Activated T-helper 9 cell treated with anti-CD3 and anti-CD28 coated beads, Interleukin-2, amount 50 U/mL, for 16 hours (primary cell): ENCODE results near the gene AP3D1.
A peak's percentile ranks its signal among the peaks of the same experiment; 100 is the strongest.

Experiments used
- DNase-seq: peaks from one replicate; pipeline ENCODE4 v3.0.0-alpha.2; 2020; ENCODE audit warnings: low read depth

The AP3D1 gene

DNA sequence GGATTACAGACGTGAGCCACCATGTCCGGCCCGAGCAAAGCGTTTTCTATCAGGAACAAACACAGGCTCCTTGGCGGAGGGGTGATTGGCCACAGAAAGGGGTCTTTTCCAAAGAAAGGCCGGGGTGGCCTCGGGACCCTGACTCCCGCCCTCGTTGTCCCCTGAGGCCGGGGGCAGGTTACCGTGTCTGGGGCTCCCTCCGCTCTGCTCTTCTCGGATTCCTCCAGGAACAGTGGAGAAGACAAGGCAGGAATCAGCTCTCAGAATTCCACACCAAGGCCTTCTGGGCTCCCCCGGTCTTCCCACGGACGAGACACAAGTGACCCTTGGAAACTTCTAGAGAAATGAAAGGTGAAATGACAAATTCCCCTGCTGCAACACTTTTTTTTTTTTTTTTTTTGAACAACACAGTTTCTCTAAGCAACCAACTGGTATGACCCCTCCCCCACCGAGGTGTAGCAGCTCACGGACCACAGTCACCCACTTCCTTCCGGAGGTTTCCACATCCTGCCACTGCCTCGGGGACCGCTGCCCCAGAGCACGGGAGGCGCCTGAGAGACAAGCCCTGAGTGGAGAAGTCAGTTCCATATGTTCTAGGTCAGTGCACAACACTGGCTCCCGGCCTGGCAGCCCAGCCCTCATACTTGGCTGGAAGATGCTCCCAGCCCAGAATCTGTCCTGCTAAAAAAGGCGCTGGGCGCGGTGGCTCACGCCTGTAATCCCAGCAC, 66.2 kb downstream of the AP3D1 start:
- DNase-seq: peak; percentile 88

DNA sequence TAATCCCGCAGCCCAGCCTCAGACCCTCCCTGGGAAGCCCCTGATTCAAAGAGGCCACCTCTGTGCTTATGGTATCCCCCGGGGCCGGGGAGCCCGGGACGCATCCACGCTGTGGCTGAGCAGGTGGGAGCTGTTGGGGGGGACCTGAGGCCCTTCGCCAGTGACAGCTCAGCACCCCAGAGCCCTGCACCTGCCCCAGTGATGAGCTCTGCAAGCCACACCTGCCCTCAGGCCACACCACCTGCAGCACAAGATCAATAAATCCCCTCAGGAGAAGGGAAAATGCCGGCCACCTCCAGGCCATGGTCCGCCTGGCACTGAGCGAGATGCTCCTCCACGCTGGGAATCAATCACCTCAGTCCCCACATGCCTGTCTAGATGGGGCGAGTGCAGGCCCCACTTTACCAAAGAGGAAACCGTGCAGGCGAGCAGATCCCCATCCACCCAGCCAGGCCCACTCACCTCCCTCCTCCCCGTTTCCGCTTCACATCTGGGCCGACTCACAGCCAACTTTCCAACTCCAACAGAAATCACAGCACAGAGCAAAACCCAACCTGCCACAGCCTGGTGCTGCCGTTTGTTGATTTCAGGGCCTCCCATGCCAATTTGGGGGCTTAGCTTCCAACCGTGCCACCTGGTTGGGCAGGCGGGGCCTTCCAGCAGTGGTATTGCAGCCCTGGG, 68.1 kb downstream of the AP3D1 start:
- peak; percentile 46 for DNase-seq

DNA sequence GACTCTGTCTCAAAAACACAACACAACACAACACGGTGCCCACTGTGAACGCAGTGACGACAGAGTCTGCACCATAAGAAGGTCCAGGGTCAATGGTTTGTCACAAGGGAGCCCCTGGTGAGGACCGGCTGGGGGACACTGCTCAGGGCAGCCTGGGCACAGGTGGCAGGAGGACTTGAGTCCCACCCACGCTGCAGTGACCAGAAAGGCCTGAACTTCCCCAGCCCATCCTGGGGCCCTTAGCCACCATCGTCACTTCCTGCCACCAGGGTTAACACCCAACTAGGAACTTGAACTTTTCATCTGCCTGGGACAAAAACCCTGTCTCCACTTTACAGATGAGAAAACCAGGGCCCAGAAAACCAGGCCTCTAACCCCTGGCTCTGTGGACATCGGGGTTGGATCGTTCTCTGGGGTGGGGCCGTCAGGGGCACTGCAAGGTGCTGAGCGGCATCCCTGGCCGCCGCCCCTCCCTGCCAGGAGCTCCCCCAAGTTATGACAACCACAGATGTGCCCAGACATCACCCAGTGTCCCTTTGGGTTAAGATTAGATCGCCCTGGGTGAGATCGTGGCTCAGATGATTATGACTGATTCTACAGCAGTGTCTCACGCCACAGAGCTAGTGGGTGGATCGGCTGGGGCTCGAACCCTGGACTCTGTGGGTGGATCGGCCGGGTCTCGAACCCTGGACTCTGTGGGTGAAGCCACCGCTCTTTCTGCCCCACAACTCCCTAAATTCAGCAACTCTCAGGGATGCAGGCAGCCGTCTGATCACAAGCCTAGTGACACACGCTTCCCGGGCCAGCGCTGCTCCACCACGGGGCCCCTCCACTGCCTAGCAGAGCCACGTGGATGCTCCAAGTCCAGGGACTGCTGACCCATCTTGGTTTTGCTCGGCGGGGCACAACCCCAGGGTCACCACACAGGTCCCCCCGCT, 69.2 kb downstream of the AP3D1 start:
- no peak for DNase-seq

DNA sequence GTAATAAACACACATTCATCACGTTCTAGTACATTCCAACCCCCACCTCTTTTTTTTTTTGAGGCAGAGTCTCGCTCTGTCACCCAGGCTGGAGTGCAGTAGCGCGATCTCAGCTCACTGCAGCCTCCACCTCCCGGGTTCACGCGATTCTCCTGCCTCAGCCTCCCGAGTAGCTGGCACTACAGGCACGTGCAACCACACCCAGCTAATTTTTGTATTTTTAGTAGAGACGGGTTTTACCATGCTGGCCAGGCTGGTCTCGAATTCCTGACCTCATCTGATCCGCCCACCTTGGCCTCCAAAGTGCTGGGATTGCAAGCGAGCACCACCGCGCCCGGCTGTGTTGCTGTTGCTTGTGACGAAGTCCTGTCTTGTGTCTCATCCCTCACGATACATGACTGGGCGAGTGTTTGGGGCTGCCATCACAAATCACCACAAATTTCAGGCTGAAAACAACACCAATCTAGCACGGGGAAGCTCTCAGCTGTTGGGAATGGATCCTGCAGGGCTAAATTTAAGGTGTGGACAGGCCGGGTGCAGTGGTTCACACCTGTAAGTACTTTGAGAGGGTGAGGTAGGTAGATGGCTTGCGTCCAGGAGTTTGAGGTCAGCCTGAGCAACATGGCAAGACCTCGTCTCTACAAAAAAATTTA, 70.9 kb downstream of the AP3D1 start:
- no peak for DNase-seq

DNA sequence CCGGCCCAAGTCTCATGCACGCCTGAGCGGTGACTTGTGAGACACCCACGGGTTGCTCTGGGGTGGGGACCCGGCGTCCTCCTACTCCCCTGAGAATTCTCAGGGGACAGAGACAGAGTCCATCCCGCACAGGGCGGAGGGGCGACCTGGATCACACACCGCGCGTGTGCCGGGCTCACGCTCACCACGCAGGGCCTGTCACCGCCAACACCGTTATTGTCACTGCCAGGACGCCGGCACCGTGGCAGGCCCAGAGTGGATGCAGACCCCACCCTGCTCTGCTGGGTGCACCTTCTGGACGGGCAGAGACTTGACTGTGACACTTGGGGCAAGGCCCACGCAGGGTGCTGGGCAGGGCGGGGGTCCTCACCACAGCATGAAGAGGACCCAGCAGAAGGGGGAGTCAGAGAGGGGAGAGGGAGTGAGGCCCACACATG, 71.5 kb downstream of the AP3D1 start:
- DNase-seq: no peak

DNA sequence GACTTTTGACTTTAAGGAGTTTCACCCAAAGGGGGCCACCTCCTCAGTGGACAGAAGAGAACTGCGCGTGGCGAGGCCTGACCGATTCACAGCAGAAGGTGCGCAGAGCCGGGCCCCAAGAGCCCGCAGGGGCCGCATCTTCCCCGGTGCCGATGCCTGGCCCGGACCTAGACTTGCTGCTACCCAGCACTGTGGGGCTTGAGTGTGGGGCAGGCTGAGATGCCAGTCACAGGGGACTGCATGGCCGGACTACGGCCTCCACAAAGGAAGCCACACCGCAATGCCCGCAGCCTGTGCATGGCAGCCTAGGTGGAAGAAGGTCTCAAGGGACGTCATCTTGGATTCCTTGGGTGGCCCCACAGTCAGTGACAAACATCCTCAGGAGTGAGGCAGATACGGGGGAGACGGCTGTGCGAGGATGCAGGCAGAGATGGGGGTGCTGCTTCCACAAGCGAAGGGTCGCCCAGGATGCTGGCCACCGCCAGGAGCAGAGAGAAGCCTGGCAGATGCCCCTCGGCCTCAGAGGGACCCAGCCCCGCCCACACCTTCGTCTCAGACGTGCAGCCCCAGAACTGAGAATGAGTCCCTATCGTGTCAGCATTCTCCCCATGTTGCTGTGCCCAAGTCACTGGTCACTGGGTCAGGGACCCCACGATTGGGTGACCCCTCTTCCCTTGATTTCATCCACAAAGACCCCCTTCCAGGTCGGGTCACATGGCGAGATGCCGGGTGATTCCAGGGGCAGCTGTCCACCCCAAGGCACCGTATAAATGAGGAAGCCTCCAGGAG, 72.1 kb downstream of the AP3D1 start:
- no peak for DNase-seq

DNA sequence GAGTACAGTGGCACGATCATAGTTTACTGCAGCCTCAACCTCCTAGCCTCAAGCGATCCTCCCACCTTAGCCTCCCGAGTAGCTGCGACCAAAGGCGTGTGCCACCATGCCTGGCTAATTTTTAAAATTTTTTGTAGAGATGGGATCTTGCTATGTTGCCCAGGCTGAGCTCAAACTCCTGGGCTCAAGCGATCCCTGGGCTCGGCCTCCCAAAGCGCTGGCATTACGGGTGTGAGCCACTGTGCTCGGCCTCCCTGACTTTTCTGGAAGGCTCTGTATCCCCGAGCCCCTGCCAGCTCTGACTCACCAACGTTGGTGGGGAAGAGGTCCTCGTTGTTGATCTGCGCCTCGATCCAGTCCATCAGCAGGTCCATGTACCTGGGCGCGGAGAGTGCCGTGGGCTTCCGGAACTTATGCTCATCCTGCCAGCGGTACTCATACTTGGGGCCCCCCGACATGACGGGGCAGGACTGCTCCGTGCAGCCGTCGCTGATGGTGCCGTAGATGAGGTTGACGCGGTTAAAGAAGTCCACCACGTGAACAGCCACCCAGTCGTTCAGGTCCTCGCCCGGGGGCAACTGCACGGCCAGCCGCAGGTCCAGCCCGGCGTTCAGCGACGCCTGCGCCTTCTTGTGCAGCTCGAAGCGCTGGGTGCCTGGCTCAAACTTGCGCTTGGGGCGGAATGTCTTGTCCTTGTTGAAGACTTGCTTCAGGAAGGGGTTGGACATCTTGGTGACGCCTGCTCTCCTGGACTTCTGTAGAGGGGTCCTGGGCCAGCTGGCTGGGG, 73.3 kb downstream of the AP3D1 start:
- DNase-seq: no peak

DNA sequence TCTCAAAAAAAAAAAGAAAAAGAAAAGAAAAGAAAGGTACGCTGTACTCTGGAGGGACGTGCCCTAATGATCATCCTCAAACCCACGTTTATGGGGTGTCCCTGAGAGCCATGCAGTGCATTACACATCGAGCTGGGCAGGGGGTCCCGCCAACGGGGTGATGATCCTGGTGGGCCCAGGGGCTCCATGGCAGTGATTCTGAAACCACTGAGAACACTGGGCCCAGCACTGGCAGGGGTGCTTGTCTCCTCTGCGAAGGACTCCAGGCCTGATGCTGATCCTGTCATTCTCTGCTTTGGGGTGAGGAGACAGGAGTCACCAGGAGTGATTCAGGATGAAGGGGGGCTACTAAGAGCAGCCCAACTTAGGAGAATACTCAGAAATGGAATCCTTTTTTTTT, 74.0 kb downstream of the AP3D1 start:
- no peak for DNase-seq

DNA sequence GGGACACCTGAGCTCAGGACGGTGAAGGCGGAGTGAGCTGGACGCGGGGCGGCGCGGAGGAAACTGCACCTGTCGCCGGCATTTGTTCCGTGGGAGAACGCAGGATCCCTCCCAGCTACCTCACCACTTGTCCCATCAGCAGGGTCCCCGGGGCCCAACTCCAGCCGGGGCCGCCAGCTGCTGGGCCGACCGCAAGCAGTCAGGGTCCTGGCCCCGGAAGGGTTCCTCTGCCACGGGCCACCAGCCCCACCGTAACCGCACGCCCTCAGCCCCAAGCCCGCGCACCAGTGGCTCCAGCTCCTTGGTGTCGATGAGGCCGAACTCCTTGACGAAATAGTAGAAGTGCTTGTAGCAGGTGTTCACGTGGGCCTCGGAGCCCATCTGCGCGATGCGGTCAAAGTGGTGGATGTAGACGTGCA, 74.8 kb downstream of the AP3D1 start:
- DNase-seq: no peak

DNA sequence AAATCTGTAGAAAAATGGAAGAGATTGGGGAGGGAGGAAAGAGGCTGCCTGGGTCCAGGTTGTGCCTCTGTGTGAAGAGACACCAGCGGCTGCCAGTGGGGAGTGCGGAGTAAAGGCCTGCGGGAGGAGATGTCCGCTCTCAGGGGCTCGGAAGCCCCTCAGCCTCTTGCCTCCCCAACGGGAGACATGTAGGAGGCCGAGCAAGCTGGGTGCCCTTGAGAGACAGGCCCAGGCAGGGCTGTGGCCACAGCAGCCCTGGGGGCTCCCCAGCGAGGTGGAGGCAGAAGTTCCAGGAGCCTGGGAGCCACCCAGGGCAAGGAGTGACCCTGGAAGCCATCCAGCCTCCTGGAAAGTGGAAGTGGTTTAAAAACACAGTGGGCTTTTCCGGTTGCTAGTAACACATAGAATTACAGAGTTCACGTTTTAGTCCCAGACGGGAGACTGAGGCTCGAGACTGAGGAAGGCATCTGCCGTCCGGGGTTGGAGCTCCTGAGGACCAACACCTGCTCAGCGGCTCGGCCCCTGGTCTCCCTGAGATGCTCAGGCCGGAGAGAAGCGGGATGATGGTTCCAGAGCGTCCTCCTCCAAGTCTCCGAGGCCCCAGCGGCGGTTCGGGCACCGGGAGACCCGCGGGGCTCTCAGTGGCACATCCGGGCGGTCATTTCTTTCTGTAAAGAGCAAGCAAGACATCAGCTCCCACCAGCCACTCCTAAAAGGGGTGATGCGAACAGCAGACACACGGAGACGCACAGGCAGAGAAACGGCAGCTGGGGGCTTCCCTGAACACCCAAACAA, 78.4 kb downstream of the AP3D1 start:
- DNase-seq: no peak

DNA sequence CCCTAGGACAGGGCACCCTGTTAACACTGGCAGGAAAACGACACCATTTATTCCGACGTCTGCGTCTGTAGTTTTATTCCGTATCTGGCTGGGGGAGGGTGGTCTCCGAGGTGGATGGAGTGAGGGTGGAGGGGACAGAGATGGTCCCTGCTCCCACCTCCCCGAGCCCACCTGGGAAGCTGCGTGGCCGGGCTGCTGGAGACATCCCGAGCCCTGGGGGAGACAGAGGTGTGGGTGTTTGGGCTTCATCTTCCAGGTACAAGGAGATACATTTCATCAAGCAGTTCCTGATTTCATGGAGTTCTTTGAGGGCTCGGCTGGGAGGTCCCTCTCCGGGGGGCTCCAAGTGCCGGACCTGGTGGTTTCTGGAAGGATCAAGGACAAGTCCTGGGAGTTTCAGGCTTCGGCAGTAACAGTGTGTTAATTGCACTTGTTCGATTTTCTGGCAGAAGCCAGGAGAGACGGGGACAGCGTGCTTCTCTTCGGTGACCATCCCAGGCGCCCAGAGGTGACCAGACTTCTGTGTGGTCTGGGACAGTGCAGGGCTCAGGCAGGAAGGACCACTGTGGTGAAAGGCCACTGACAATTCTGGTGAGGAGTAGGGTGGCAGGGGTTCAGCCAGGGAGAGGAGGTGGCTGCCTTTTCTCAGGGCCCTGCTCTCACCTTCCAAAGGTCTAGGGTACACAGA, 80.2 kb downstream of the AP3D1 start:
- DNase-seq: no peak

DNA sequence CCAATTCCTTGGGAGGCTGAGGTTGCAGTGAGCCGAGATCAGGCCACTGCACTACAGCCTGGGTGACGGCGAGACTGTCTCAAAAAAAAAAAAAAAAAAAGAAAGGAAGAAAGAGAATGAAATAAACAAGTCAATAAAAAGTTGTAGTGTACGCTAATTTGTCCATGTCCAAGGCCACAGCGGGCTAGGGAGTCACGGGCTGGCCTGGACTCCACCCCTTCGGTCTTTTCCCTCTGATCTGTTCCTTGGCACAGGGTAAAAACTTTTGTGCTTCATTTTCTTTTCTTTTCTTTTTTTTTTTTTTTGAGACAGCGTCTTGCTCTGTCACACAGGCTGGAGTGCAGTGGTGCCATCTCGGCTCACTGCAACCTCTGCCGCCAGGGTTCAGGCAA, 80.9 kb downstream of the AP3D1 start:
- DNase-seq: no peak

DNA sequence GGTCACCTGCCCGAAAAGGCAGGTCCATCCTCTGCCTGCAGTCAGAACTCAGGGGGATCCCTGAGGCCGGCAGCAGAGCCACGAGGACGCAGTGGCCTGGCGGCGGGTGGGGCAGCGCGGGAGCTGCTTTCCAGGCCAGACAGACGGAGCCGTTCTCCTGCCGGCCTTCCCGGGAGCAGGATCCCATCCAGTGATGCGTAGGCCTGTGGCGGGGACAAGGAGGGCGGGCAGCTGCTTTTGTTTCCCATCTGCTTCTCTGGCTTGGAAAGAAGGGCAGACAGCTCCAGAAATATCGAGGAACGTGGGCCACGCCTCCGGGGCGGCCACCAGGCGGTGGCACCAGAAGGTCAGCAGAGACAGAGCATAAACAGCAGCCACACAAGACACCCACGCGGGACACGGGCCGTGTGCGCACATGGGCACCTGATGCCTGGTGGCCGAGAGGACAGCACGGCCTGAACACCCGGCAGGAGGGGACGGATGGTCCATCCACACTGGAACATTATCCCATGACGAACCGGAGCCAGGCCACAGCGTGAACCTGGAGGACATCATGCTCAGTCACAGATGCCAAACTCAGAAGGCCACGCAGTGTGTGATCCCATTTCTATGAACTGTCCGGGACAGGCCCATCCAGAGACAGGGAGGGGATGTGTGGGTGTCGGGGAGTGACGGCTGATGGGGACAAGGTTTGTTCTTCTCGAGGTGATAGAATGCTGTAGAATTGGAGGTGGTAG, 86.4 kb downstream of the AP3D1 start:
- no peak for DNase-seq

DNA sequence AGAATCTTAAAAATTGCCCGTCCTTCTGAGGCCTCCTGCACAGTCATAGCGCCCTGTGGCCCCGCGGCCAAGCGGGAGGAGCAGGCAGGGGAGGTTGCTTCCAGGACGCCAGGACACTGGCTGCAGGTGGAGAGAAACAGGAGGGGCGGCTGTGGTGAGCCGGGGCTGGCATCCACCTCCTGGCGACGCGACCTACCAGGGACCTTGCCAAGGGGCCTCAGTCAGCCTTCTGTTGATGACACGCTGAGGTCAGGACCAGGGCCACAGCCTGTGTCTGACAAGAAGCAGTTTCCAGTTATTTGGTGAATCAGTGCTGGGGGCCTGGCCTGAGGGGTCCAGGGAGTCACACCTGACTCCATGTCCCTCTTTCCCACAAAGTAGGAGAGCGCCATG, 87.0 kb downstream of the AP3D1 start:
- no peak for DNase-seq

DNA sequence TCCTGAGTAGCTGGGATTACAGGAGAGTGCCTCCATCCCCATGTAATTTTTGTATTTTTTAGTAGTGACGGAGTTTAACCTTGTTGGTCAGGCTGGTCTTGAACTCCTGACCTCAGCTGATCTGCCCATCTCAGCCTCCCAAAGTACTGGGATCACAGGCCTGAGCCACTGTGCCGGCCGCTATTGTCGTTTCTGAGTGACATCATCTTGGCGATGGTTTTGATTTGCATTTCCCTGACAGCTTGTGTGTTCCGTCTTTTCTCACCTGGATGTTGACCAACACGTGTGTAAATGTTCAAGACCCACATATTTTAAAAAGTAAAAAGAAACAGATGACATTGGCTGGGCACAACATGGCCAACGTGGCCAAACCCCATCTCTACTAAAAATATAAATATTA, 87.5 kb downstream of the AP3D1 start:
- no peak for DNase-seq

DNA sequence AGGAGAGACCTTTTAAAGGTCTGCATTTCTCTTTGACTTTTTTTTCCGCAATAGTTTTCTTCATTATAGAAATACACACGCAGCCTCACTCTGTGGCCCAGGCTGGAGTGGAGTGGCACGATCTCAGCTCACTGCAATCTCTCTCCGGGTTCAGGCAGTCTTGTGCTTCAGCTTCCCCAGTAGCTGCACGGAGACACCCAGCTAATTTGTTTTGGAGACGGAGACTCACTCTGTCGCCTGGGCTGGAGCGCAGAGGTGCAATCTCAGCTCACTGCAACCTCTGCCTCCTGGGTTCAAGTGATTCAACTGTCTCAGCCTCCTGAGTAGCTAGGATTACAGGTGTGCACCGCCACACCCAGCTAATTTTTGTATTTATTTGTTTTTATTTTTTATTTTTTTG, 88.6 kb downstream of the AP3D1 start:
- DNase-seq: no peak

DNA sequence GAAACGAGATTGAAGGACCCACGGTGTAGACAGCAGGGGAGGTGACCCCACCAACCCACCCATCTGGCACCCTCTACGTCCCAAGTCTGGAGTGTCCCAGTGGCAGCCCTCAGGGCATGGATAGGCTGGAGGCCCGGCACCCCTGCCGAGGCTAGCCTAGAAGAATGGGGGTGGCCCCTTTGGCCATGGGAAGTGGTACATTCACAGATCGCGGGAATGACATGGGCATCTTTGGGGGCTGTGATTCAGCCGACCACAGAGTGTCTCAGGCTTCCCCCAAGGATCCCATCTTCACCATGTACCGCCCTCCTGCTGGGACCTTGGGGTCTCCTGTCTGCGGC, 89.0 kb downstream of the AP3D1 start:
- no peak for DNase-seq
